Measurements from ENCODE around the gene ARRB1. TPM values are rescaled to one million over a fixed set of nuclear protein-coding genes. Genes with fewer than 3 reads are reported as not detected.

ARRB1 gene
- total and polyA plus RNA-seq, 10 of the 15 experiments (the other 5 are each of a cell fraction or from before 2014, with no cell fraction given) = 0.39 to 12.9 (median 1.7) TPM

GRCh38 chr11:75280227-75280701 lies 71.2 kb downstream of the ARRB1 start:
- SMC1A ChIA-PET (ENCODE audit: uncharacterized antibody, unreplicated experiment) = interaction anchor here (0.6 to 4.0 kb wide), 22 partner anchors 9 to 652 kb away, joined by 3 to 89 read pairs (median 5); no protein-coding TSS in a partner anchor
- no peaks in the 10 kb centered on the region for H3K4me1 ChIP-seq (ENCODE audit: control insufficient read depth, insufficient read depth, low read length)
- H4K20me1 ChIP-seq (ENCODE audit: control insufficient read depth, insufficient read depth) = no peaks in the 10 kb centered on the region
- POLR2A ChIA-PET = no interaction called here
- H3K9ac ChIP-seq (ENCODE audit: control insufficient read depth, insufficient read depth, low read length) = no peak overlapping the region
- WGBS (ENCODE audit: insufficient coverage, insufficient replicate concordance, low lambda C conversion rate, missing lambda C conversion rate) = 34% methylated on average over 9 of the region's 9 CpGs
- H3K4me2 ChIP-seq (ENCODE audit: control insufficient read depth, insufficient read depth) = no peak overlapping the region
- peak; percentile 98 for ATAC-seq
- peak; percentile 16 for DNase-seq (ENCODE audit: low read depth, low spot score)
- H3K27me3 ChIP-seq (replicated peaks in 1 of 2; ENCODE audit: control insufficient read depth in 2 of 2, insufficient read depth in 2 of 2, low read length in 1 of 2) = no peaks in the 10 kb centered on the region; a peak in 1 of 4 replicates
- intact Hi-C loops (cut with micrococcal nuclease; ENCODE audit: unreplicated experiment) (loop anchor here (1.0 to 5.0 kb wide), 2 partner anchors 104 to 252 kb away; no protein-coding TSS in a partner anchor), in situ Hi-C loops (cut with MboI) (no loop called here)
- no peaks in the 10 kb centered on the region for H3K79me2 ChIP-seq (ENCODE audit: control insufficient read depth, insufficient read depth, low read length)
- H3K36me3 ChIP-seq (ENCODE audit: control insufficient read depth in 2 of 2, insufficient read depth in 2 of 2, low read length in 1 of 2) = peaks cover 0 to 2% of the 10 kb centered on the region in 2 experiments; a peak in 2 of 4 replicates
- RAD21 ChIA-PET (ENCODE audit: unreplicated experiment) = interaction anchor here (0.7 to 6.9 kb wide), 10 partner anchors 10 to 927 kb away, joined by 3 to 118 read pairs (median 4); no protein-coding TSS in a partner anchor
- H2AFZ ChIP-seq (ENCODE audit: control insufficient read depth, low read depth, low read length) = no peak overlapping the region
- TF ChIP-seq ATF7 (IDR thresholded peaks at IDR 0.05; ENCODE audit: low read depth) (no peak), CTCF (IDR thresholded peaks at IDR 0.05 in 2 of 3, conservative IDR thresholded peaks at IDR 0.05 in 1 of 3; ENCODE audit: control insufficient read depth in 2 of 3, extremely low read depth in 1 of 3, insufficient read depth in 1 of 3, low read depth in 3 of 3, low read length in 3 of 3) (peak; percentile 93 to 96 (median 93)), ETV6 (conservative IDR thresholded peaks at IDR 0.05 in 1 of 2, IDR thresholded peaks at IDR 0.05 in 1 of 2; ENCODE audit: borderline replicate concordance in 1 of 2, low read depth in 1 of 2) (no peak), CHD2 (IDR thresholded peaks at IDR 0.05; ENCODE audit: borderline replicate concordance, low read depth, low read length) (no peak), POU2F2 (IDR thresholded peaks at IDR 0.05; ENCODE audit: borderline replicate concordance, low read depth, low read length) (peak; percentile 95; the same call in 2 of the 3 replicates), RAD21 (IDR thresholded peaks at IDR 0.05; ENCODE audit: insufficient read depth, low read depth, low read length) (peak; percentile 90), ATF2 (IDR thresholded peaks at IDR 0.05; ENCODE audit: low read length) (no peak), ZNF207 (IDR thresholded peaks at IDR 0.05; ENCODE audit: borderline replicate concordance) (no peak), YY1 (IDR thresholded peaks at IDR 0.05; ENCODE audit: low read depth, low read length) (peak; percentile 57; the same call in 1 of the 2 replicates), SMC3 (IDR thresholded peaks at IDR 0.05; ENCODE audit: borderline replicate concordance, low read length) (peak; percentile 98)
- CTCF ChIA-PET = interaction anchor here (0.5 to 16.9 kb wide), 27 partner anchors 9 to 306 kb away, joined by 3 to 406 read pairs (median 5); no protein-coding TSS in a partner anchor
- H3K9me3 ChIP-seq (replicated peaks; ENCODE audit: control insufficient read depth, insufficient read depth, low read length) = no peaks in the 10 kb centered on the region
- FAIRE-seq = peak; percentile 95
- no peak overlapping the region for H3K4me3 ChIP-seq
- BruUV-seq (replicated peaks) = no TSS peak
- H3K27ac ChIP-seq (ENCODE audit: control insufficient read depth, insufficient read depth) = no peak overlapping the region

Measured in GM12878 (cell line).